ENCODE results near the gene FBLN1.

- TF ChIP-seq CTCF (tag by site-specific recombination; IDR thresholded peaks at IDR 0.05), result no peak
- no peak for TF ChIP-seq SCRT2 (tag by site-specific recombination; IDR thresholded peaks at IDR 0.05)
- TF ChIP-seq, protein P1, sequence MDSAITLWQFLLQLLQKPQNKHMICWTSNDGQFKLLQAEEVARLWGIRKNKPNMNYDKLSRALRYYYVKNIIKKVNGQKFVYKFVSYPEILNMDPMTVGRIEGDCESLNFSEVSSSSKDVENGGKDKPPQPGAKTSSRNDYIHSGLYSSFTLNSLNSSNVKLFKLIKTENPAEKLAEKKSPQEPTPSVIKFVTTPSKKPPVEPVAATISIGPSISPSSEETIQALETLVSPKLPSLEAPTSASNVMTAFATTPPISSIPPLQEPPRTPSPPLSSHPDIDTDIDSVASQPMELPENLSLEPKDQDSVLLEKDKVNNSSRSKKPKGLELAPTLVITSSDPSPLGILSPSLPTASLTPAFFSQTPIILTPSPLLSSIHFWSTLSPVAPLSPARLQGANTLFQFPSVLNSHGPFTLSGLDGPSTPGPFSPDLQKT (IDR thresholded peaks at IDR 0.05; ENCODE audit: borderline replicate concordance, low read depth, low read length), result no peak
- TF ChIP-seq ZNF433 (tag by site-specific recombination; IDR thresholded peaks at IDR 0.05; ENCODE audit: low read depth), result no peak
- TF ChIP-seq ZNF558 (tag by site-specific recombination; IDR thresholded peaks at IDR 0.05), result no peak
- TF ChIP-seq ZNF473 (tag by site-specific recombination; IDR thresholded peaks at IDR 0.05), result no peak
Measured at GRCh38 chr22:45546333-45547015, 43.8 kb downstream of the FBLN1 start.

Data from HEK293 (cell line).